IPS DF 4.7 (cell line): Measurements from ENCODE around the gene PRR30.

Experiments
- DNase-seq: peaks from one replicate; pipeline ENCODE4 v3.0.0-alpha.2; 2013; ENCODE audit warnings: low spot score; ENCODE audit errors: extremely low read depth

Gene PRR30

DNA sequence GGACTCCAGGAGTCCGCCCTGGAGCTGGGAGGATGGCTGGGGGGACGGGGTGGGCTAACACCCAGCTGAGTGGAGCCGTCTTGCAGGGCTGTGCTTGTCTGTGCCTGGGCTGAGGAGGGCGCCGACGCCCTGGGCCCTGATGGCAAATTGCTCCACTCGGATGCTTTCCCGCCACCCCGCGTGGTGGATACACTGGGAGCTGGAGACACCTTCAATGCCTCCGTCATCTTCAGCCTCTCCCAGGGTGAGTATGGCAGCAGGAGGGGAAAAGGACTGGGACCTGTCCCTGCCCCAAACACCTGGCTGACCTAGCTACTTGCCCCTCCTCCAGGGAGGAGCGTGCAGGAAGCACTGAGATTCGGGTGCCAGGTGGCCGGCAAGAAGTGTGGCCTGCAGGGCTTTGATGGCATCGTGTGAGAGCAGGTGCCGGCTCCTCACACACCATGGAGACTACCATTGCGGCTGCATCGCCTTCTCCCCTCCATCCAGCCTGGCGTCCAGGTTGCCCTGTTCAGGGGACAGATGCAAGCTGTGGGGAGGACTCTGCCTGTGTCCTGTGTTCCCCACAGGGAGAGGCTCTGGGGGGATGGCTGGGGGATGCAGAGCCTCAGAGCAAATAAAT, 39.8 kb downstream of the PRR30 start:
- no peak for DNase-seq

GRCh38 chr2:27097341-27097740, 41.9 kb downstream of the PRR30 start:
- no peak for DNase-seq

DNA sequence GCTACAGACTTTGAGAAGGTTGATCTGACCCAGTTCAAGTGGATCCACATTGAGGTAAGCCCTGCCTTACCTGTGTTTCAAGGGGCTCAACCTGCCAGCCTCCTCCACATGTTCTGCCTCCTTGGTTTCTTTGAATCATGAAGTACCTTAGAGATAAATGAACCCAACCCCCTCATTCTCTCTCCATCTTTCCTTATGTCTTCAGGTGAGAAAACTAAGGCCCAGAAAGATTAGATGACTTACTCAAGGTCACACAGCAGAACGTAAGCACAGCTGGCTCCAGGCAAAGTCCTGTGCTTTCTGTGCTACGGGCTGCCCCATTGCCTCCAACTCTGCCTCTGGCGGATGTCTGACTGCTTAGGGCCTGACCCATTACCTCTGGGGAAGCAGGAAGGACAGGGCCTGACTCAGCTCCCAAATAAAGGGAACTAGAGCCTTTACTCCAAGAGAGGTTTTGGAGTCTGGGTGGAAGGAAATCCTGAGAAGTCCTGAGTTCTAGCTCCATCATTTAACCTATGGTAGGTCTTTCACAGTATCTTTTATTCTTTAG, 42.4 kb downstream of the PRR30 start:
- no peak for DNase-seq

DNA sequence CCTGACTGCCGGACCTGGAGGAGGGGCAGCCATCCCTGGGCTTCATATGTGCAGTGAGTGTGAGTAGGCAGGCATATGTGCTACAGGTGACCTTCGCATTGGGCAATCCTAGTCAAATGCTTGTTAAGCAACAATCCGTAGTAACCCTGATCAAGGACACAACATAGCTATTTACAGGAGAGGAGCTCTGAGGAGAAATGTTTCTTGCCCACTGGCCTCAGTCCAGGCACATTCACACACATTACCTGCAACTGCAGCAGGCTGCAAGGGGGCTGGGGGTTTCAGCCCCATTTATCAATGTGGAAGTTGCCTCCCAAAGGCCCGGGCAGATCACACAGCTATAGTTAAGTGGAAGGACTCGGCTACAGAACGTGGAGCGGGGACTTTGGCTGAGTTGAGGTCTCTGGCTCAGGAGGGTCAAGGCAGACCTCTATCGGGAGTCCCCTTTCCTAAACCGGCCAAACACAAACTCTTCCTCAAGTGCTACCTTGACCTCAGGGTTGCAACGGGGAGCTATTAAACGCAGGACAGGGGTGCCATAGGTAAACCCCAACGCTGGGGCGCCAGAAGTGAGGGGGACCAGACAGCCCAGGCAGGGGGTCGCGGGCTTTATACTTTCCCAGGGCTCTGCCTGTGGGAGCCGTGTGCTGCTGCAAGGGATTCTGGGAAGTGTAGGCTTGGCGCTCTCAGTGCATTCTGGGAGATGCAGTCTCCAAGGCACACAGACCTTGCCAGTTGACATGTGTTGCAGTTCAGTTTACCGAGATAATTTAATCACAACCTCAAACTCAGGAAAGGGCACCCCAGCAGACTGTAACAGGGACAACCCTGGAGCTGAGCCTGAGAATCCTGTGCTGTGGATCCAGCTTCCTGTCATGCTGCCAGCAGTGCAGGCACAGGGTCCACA, 43.2 kb downstream of the PRR30 start:
- DNase-seq: no peak

DNA sequence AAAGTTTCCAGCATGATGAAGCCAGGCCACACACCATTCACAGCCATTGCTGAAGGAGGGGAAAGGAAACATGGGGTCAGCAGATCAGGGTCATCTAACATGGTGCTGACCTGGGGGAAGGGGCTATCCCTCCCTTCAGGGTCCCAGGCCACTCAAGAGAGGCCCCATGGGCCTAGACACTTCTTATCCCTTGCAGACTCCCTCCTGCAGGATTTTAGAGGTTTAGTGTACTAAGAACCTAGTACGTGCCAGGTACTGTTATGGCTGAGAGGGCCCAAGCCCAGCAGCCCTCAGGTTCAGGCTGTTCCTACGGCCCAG, 43.8 kb downstream of the PRR30 start:
- DNase-seq: no peak

- DNase-seq: no peak
Measured at GRCh38 chr2:27094353-27094984, 44.7 kb downstream of the PRR30 start.

DNA sequence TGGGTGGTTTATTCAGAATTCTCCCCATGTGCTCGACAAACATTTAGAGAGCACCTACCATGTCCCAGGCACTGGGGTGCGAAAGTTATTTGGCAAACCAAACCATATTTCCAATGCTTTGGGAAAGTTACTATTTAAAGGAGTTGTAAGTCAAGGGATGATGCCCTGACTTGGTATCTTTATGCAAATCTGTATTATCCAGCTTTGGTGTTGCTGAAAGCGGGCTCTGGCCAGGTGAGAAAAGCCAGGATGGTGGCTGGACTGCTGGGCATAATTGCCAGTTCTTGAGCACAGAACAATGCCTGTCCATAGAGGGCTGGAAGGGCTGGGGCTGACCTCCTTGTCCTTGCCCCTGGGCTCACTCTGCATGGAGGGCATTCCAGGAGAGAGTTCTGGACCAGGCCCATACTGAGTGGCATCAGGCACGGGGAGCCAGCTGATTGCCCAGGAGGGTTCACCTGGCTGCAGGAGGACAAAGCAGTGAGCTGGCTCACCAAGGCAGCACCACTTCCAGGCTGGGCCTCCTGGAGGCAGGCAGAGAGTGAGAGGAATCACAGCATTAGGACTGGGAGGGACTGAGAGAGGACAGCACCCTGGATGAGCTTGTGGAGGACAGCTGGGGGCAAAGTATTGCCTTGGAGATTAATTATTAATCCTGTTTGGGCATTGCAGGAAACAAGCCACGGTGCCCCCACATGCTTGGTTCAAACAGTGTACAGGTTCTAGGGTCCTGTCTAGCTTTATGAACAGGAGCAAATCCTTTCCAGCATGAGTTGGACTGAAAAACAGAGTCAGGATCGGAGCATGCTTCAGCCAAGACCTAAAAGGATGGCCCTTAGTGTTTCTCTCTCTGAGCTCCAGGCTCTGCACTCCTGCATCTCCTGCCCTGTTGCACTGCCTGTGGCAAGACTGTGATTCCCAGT, 45.5 kb downstream of the PRR30 start:
- no peak for DNase-seq

GRCh38 chr2:27092696-27093429, 46.3 kb downstream of the PRR30 start:
- DNase-seq: no peak

GRCh38 chr2:27091746-27092695, 47.2 kb downstream of the PRR30 start:
- no peak for DNase-seq

GRCh38 chr2:27089111-27089954, 49.9 kb downstream of the PRR30 start:
- no peak for DNase-seq

GRCh38 chr2:27088634-27089033, 50.6 kb downstream of the PRR30 start:
- no peak for DNase-seq

GRCh38 chr2:27087823-27088410, 51.3 kb downstream of the PRR30 start:
- DNase-seq: no peak
